Measurements from ENCODE around the gene WDR55. TPM values are rescaled to one million over a fixed set of nuclear protein-coding genes. Genes with fewer than 3 reads are reported as not detected.
"Not testable (repeated sequence)": the region's sequence is repeated elsewhere in the genome, so short reads cannot be mapped to it uniquely, and the experiment has no call there.

The WDR55 gene
- total RNA-seq, 1 experiment from 2014 or later = 28.9 TPM

GRCh38 chr5:140710899-140711552 is 46.3 kb downstream of the WDR55 start:
- peak; percentile 98 for DNase-seq (ENCODE audit: low read depth)

- no peak for DNase-seq (ENCODE audit: low read depth)
Measured at GRCh38 chr5:140711794-140712193, 47.1 kb downstream of the WDR55 start.

- DNase-seq (ENCODE audit: low read depth) = no peak
Measured at GRCh38 chr5:140713562-140714094, 48.9 kb downstream of the WDR55 start.

GRCh38 chr5:140716238-140716637 is 51.5 kb downstream of the WDR55 start:
- DNase-seq (ENCODE audit: low read depth) = not testable (repeated sequence)

GRCh38 chr5:140718266-140718592 is 53.5 kb downstream of the WDR55 start:
- no peak for DNase-seq (ENCODE audit: low read depth)

- not testable (repeated sequence) for DNase-seq (ENCODE audit: low read depth)
Measured at GRCh38 chr5:140720738-140721137, 56.0 kb downstream of the WDR55 start.

- DNase-seq (ENCODE audit: low read depth) = not testable (repeated sequence)
Measured at GRCh38 chr5:140721395-140721794, 56.7 kb downstream of the WDR55 start.

Other genes starting within 250 kb of the WDR55 start
- gene EIF4EBP3, start 117.2 kb upstream of the WDR55 start, total RNA-seq (2014; rRNA removed) = 1.6 TPM in 1 of 2 replicates, not detected in the other
- 44.2 and 47.4 TPM in 2 replicates for gene SRA1, start 107.4 kb upstream of the WDR55 start, total RNA-seq (2014; rRNA removed)
- 17.2 and 19.4 TPM in 2 replicates for gene APBB3, start 100.3 kb upstream of the WDR55 start, total RNA-seq (2014; rRNA removed)
- gene SLC35A4, start 100.1 kb upstream of the WDR55 start, total RNA-seq (2014; rRNA removed) = 51.0 and 56.2 TPM in 2 replicates
- 0.96 and 1.1 TPM in 2 replicates for gene CD14, start 31.7 kb upstream of the WDR55 start, total RNA-seq (2014; rRNA removed)
- gene TMCO6, start 25.5 kb upstream of the WDR55 start, total RNA-seq (2014; rRNA removed) = 42.8 and 43.0 TPM in 2 replicates
- gene NDUFA2, start 17.3 kb upstream of the WDR55 start, total RNA-seq (2014; rRNA removed) = 44.0 and 48.5 TPM in 2 replicates
- 96.8 and 111 TPM in 2 replicates for gene IK, start 17.1 kb upstream of the WDR55 start, total RNA-seq (2014; rRNA removed)
- gene DND1, start 8.7 kb downstream of the WDR55 start, total RNA-seq (2014; rRNA removed) = 0.52 and 1.3 TPM in 2 replicates
- gene HARS1, start 26.5 kb downstream of the WDR55 start, total RNA-seq (2014; rRNA removed) = 98.9 and 103 TPM in 2 replicates
- gene HARS2, start 26.6 kb downstream of the WDR55 start, total RNA-seq (2014; rRNA removed) = 39.2 and 41.6 TPM in 2 replicates
- gene ZMAT2, start 35.5 kb downstream of the WDR55 start, total RNA-seq (2014; rRNA removed) = 45.2 and 45.7 TPM in 2 replicates
- 0.06 TPM in 2 replicates for gene PCDHA1, start 121.2 kb downstream of the WDR55 start, total RNA-seq (2014; rRNA removed)
- not detected in 2 replicates for gene PCDHA2, start 129.9 kb downstream of the WDR55 start, total RNA-seq (2014; rRNA removed)
- under 0.01 and 0.06 TPM in 2 replicates for gene PCDHA3, start 136.2 kb downstream of the WDR55 start, total RNA-seq (2014; rRNA removed)
- gene PCDHA4, start 142.2 kb downstream of the WDR55 start, total RNA-seq (2014; rRNA removed) = 0.26 and 0.40 TPM in 2 replicates
- not detected in 2 replicates for gene PCDHA5, start 156.7 kb downstream of the WDR55 start, total RNA-seq (2014; rRNA removed)
- not detected in 2 replicates for gene PCDHA6, start 163.1 kb downstream of the WDR55 start, total RNA-seq (2014; rRNA removed)
- gene PCDHA7, start 169.4 kb downstream of the WDR55 start, total RNA-seq (2014; rRNA removed) = 0.11 and 0.19 TPM in 2 replicates
- not detected in 2 replicates for gene PCDHA8, start 176.3 kb downstream of the WDR55 start, total RNA-seq (2014; rRNA removed)
- gene PCDHA9, start 183.5 kb downstream of the WDR55 start, total RNA-seq (2014; rRNA removed) = 0.06 TPM in 1 of 2 replicates, not detected in the other
- gene PCDHA10, start 191.0 kb downstream of the WDR55 start, total RNA-seq (2014; rRNA removed) = not detected in 2 replicates
- gene PCDHA11, start 204.1 kb downstream of the WDR55 start, total RNA-seq (2014; rRNA removed) = 0.11 TPM in 1 of 2 replicates, not detected in the other
- gene PCDHA12, start 210.4 kb downstream of the WDR55 start, total RNA-seq (2014; rRNA removed) = not detected in 2 replicates
- gene PCDHA13, start 217.2 kb downstream of the WDR55 start, total RNA-seq (2014; rRNA removed) = not detected in 2 replicates

Measured in LHCN-M2 (cell line).